ENCODE data around the gene CACTIN. TPM values are rescaled to one million over a fixed set of nuclear protein-coding genes. Genes with fewer than 3 reads are reported as not detected.

Gene CACTIN
- total RNA-seq, 1 donor from 2014 or later, result 26.7 TPM

DNA sequence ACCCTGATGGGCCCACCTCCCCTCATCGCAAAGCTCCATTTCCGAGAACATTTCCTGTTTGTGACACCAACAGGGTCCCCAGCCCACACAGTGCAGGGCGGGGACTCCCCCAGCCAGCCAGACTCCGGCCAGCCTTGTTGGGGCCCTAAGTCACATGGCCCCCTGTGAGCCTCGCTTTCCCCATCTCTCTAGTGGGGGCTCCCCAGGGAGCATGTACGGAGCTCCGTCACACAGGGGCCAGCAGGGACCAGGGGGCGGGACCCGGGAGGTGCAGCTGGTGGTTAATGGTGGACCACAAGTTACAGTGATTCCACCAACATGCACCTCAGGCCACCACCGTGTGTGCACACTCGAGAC, 21.6 kb downstream of the CACTIN start:
- no peak overlapping the region for H3K4me3 ChIP-seq (ENCODE audit: insufficient read depth, low read depth, low read length)
- no peaks in the 10 kb centered on the region for H3K36me3 ChIP-seq (ENCODE audit: insufficient read depth, low read length)
- peaks cover 6% of the 10 kb centered on the region for H3K27me3 Mint-ChIP-seq (ENCODE audit: low read depth, unreplicated experiment)
- H3K27ac Mint-ChIP-seq (ENCODE audit: unreplicated experiment), result no peak overlapping the region
- H3K9me3 ChIP-seq (ENCODE audit: insufficient read depth, low read depth, low read length), result no peaks in the 10 kb centered on the region
- H3K4me1 ChIP-seq (ENCODE audit: insufficient read depth, low read length), result peaks cover 28% of the 10 kb centered on the region
- H3K4me2 ChIP-seq (ENCODE audit: low read length), result peak overlapping the region; percentile 84
- H4K20me1 ChIP-seq (ENCODE audit: insufficient read depth, low read length), result peaks cover 9% of the 10 kb centered on the region
- H3K4me1 Mint-ChIP-seq (ENCODE audit: low read depth, unreplicated experiment), result peaks cover 7% of the 10 kb centered on the region
- no peak overlapping the region for H3K4me3 Mint-ChIP-seq (ENCODE audit: unreplicated experiment)
- H3K36me3 Mint-ChIP-seq (ENCODE audit: low read depth, unreplicated experiment), result no peaks in the 10 kb centered on the region
- H3K27ac ChIP-seq (ENCODE audit: low read depth, low read length), result no peak overlapping the region
- FAIRE-seq (no peak), DNase-seq (ENCODE audit: low read depth) (no peak)
- no peaks in the 10 kb centered on the region for H3K9me3 Mint-ChIP-seq (ENCODE audit: unreplicated experiment)
- H3K9ac ChIP-seq (ENCODE audit: low read length), result peak overlapping the region; percentile 58
- TF ChIP-seq EZH2 (IDR thresholded peaks at IDR 0.05; ENCODE audit: insufficient read depth, low read length), result no peak
- TF ChIP-seq, protein P1, sequence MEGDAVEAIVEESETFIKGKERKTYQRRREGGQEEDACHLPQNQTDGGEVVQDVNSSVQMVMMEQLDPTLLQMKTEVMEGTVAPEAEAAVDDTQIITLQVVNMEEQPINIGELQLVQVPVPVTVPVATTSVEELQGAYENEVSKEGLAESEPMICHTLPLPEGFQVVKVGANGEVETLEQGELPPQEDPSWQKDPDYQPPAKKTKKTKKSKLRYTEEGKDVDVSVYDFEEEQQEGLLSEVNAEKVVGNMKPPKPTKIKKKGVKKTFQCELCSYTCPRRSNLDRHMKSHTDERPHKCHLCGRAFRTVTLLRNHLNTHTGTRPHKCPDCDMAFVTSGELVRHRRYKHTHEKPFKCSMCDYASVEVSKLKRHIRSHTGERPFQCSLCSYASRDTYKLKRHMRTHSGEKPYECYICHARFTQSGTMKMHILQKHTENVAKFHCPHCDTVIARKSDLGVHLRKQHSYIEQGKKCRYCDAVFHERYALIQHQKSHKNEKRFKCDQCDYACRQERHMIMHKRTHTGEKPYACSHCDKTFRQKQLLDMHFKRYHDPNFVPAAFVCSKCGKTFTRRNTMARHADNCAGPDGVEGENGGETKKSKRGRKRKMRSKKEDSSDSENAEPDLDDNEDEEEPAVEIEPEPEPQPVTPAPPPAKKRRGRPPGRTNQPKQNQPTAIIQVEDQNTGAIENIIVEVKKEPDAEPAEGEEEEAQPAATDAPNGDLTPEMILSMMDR (IDR thresholded peaks at IDR 0.05; ENCODE audit: insufficient read depth, low read depth, low read length), result no peak
- H3K79me2 ChIP-seq (ENCODE audit: insufficient read depth, low read length), result no peaks in the 10 kb centered on the region
- H2AFZ ChIP-seq (ENCODE audit: low read depth, low read length), result no peak overlapping the region
- no peaks in the 10 kb centered on the region for H3K27me3 ChIP-seq (ENCODE audit: insufficient read depth, low read length)

GRCh38 chr19:3604227-3604986, 22.2 kb downstream of the CACTIN start:
- Mint-ChIP-seq H3K4me1 (ENCODE audit: low read depth, unreplicated experiment) (peaks cover 7% of the 10 kb centered on the region), H3K9me3 (ENCODE audit: unreplicated experiment) (no peaks in the 10 kb centered on the region), H3K27me3 (ENCODE audit: low read depth, unreplicated experiment) (peaks cover 6% of the 10 kb centered on the region), H3K4me3 (ENCODE audit: unreplicated experiment) (no peak overlapping the region), H3K27ac (ENCODE audit: unreplicated experiment) (no peak overlapping the region), H3K36me3 (ENCODE audit: low read depth, unreplicated experiment) (no peaks in the 10 kb centered on the region)
- FAIRE-seq (no peak), DNase-seq (ENCODE audit: low read depth) (no peak)
- Histone ChIP-seq H3K36me3 (ENCODE audit: insufficient read depth, low read length) (no peaks in the 10 kb centered on the region), H3K27me3 (ENCODE audit: insufficient read depth, low read length) (no peaks in the 10 kb centered on the region), H3K79me2 (ENCODE audit: insufficient read depth, low read length) (no peaks in the 10 kb centered on the region), H2AFZ (ENCODE audit: low read depth, low read length) (no peak overlapping the region), H3K9ac (ENCODE audit: low read length) (no peak overlapping the region), H3K4me1 (ENCODE audit: insufficient read depth, low read length) (peaks cover 27% of the 10 kb centered on the region), H4K20me1 (ENCODE audit: insufficient read depth, low read length) (peaks cover 8% of the 10 kb centered on the region), H3K9me3 (ENCODE audit: insufficient read depth, low read depth, low read length) (no peaks in the 10 kb centered on the region), H3K4me2 (ENCODE audit: low read length) (peak overlapping the region; percentile 84), H3K4me3 (ENCODE audit: insufficient read depth, low read depth, low read length) (no peak overlapping the region), H3K27ac (ENCODE audit: low read depth, low read length) (no peak overlapping the region)
- no peak for TF ChIP-seq EZH2 (IDR thresholded peaks at IDR 0.05; ENCODE audit: insufficient read depth, low read length)
- TF ChIP-seq, protein P1 (IDR thresholded peaks at IDR 0.05; ENCODE audit: insufficient read depth, low read depth, low read length), result no peak

DNA sequence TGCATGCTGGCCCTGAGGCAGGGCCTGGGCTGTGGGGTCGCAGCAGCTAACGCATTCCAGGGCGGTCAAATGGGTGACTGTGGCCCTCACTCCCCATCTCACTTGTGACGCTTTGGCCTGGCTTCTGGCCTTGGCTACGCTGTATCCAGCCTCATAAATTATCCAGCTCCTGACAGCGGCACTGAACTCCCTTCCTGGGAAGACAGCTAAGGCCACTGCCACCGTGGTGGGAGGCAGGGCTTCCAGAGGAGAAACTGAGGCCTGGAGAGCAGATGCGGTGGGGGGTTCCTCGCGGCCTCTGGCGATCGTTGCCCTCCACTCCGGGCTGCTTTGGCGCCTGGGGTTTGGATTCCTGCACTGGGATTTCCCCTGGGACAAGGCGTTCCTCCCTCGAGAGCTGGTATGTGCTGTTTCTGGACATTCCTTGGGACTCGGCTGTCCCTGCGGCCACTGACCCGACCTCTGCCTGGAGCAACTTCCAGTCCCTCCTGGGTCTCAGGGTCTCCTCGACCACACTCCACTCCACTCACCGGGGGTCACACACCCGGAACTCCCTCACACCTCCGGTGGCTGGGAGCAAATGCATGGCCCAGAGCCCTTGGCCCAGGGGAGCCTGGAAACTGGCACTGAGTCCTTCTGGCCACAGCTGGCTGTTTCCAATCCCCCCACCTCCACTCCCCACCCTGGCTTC, 23.3 kb downstream of the CACTIN start:
- Histone ChIP-seq H2AFZ (ENCODE audit: low read depth, low read length) (no peak overlapping the region), H3K27me3 (ENCODE audit: insufficient read depth, low read length) (no peaks in the 10 kb centered on the region), H3K79me2 (ENCODE audit: insufficient read depth, low read length) (no peaks in the 10 kb centered on the region), H3K9ac (ENCODE audit: low read length) (no peak overlapping the region), H3K27ac (ENCODE audit: low read depth, low read length) (no peak overlapping the region), H3K4me1 (ENCODE audit: insufficient read depth, low read length) (peaks cover 20% of the 10 kb centered on the region), H3K36me3 (ENCODE audit: insufficient read depth, low read length) (no peaks in the 10 kb centered on the region), H3K4me2 (ENCODE audit: low read length) (no peak overlapping the region), H4K20me1 (ENCODE audit: insufficient read depth, low read length) (peaks cover 8% of the 10 kb centered on the region), H3K9me3 (ENCODE audit: insufficient read depth, low read depth, low read length) (no peaks in the 10 kb centered on the region), H3K4me3 (ENCODE audit: insufficient read depth, low read depth, low read length) (no peak overlapping the region)
- Mint-ChIP-seq H3K27me3 (ENCODE audit: low read depth, unreplicated experiment) (peaks cover 6% of the 10 kb centered on the region), H3K27ac (ENCODE audit: unreplicated experiment) (no peak overlapping the region), H3K4me1 (ENCODE audit: low read depth, unreplicated experiment) (peaks cover 6% of the 10 kb centered on the region), H3K4me3 (ENCODE audit: unreplicated experiment) (no peak overlapping the region), H3K9me3 (ENCODE audit: unreplicated experiment) (no peaks in the 10 kb centered on the region), H3K36me3 (ENCODE audit: low read depth, unreplicated experiment) (no peaks in the 10 kb centered on the region)
- no peak for TF ChIP-seq EZH2 (IDR thresholded peaks at IDR 0.05; ENCODE audit: insufficient read depth, low read length)
- TF ChIP-seq, protein P1 (IDR thresholded peaks at IDR 0.05; ENCODE audit: insufficient read depth, low read depth, low read length), result no peak
- DNase-seq (ENCODE audit: low read depth) (no peak), FAIRE-seq (no peak)

Data from astrocyte (in vitro differentiated cells and primary cell).